Raji (cell line): ENCODE data around the gene FNDC3B.

Experiments
- POLR2A ChIP-seq: IDR thresholded peaks from 2 replicates; pipeline ENCODE4 v1.6.1; 2011; ENCODE audit warnings: low read depth, low read length, control low read depth; ENCODE audit not compliant: insufficient read depth

FNDC3B gene

GRCh38 chr3:172159962-172160538 is 120.7 kb downstream of the FNDC3B start:
- no peak for TF ChIP-seq POLR2A

DNA sequence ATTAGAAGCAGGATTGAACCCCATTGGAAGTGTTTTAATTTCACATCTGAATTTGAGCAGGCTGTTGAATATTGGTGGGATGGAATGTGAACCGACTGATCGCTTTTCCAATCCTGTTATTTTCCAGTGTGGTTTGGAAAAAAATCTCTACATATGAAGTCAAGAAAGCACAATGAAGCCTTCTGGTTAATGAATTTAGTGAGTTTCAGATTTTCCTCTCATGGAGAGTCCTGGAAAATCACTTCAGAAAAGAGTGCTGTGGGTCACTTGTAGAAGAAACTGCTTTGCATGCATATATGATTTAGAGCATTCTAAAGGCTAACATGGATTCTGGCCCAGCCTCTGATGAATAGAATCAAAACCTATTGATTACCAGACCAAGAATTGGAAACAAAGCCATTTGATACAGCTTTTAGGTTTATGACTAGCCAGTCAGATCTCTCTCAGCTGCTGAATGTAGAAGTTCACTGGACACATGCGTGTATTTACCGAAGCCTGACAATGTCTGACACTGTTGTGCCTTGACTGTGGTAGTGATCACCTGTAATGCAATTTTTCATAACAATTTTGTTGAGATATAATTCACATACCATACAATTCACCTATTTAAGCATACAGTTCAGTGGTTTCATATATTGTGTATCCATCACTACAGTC is 121.9 kb downstream of the FNDC3B start:
- no peak for TF ChIP-seq POLR2A

DNA sequence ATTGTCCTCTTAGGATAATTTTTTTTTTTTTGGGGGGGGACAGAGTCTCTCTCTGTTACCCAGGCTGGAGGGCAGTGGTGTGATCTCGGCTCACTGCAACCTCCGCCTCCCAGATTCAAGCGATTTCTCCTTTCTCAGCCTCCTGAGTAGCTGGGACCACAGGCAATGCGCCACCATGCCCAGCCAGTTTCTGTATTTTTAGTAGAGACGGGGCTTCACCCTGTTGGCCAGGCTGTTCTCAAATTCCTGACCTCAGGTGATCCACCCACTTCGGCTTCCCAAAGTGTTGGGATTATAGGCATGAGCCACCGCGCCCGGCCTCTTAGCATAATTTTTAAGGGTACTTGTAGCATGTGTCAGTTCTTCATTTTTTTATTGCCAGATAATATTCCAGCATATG is 122.6 kb downstream of the FNDC3B start:
- no peak for TF ChIP-seq POLR2A

- TF ChIP-seq POLR2A: no peak
These were observed 123.9 kb downstream of the FNDC3B start for GRCh38 chr3:172163320-172163719.

DNA sequence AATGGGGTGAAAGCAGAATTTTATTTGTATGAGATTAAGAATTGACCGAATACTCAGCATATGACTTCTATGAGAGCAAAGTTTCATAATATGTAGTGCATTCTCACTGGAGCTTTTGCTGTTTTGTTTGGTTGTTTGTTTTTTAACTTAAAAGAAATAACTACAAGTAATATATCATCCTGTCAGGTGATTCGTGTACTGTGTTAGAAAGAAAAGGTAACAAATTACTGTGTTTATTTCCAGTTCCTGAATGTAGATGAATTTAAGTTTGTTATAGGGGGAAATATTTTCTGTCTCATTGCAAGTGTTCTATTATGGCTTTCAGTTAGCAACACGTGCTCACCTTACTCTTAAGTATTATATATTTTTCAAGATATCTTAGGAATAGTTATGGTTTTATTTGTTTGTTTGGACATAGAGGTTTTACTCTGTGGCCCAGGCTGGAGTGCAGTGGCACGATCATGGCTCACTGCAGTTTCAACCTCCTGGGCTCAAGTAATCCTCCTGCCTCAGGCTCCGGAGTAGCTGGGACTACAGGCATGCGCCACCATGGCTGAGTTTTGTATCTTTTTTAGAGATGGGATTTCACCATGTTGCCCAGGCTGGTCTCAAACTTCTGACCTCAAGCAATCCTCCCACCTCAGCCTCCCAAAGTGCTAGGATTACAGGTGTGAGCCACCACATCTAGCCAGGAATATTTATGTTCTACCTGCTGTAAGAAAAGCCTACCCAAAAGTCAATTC is 125.4 kb downstream of the FNDC3B start:
- TF ChIP-seq POLR2A: no peak

- TF ChIP-seq POLR2A: no peak
These were observed 126.9 kb downstream of the FNDC3B start for GRCh38 chr3:172166261-172166660.

DNA sequence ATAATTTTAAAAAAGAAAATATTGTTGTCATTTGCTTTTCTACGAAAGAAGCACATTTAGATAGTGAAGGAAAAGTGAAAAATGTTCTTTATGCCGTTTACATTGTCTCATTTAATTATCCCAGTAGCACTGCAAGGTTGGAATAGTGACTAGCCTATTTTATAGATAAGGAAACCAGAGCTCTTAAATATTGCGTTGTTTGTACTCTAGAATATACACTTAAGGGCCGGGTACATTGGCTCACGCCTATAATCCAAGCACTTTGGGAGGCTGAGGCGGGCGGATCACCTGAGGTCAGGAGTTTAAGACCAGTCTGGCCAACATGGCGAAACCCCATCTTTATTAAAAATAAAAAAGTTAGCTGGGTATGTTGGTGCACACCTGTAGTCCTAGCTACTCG is 127.5 kb downstream of the FNDC3B start:
- TF ChIP-seq POLR2A: no peak

DNA sequence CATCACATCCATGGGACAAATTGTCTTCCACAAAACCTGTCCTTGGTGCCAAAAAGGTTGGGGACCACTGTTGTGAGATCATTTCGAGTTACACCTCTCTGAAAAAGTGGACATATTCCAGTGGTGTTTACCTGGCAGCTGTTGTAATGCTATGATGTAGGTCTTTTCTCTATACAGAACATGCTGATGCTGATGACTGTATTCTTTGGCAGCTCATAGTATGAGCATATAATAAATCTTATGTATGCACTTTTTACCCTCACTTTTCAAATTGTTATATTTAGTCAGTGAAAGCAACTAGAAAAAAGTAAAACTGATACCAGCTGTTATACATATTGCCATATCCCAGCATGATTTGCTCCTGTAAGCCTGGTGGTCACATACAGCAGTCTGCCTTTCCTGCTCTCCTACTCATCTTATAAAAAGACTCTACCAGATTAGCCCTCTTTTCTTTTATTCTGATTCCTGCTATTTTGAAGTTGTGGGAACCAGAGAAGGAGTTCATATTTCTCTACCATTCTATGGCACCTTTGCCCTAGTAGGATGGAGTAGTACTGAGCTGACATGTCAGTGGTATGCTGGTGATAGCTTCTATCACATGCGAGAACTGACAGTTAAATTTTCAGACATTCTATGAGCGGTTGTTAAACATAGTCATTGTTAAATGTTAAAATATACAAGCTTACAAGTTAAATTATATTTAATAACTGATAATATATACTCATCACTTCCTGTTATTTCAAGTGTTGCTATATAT is 128.7 kb downstream of the FNDC3B start:
- TF ChIP-seq POLR2A: no peak

DNA sequence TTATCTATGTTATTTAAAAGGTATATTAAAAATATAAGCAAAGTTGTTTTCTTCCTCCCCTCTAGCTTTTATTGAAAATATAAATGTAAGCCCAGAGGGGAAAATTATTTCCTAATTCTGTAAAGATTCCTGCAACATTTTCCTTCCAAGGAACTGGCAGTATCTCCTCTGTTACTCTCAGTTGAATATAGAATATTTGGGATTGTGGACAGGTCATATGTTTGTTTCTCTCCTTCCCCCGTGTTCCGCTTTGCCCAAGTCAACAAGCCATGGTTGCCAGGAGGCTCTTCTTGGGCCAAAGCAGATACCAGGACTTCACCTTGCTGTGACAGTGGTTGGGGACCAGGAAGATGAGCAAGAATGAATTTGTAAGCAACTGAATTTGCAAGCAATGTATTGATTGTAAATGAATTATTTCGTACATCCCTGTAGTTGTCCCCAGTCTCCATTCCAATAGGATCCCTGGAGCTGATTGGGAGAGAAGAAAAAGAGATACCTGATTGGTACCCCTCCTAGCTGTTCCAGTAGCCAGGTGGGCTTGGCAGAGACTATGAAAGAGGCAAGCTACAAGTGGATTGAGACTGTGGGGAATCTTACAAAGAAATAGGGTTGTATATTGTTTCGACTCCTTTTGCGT is 130.8 kb downstream of the FNDC3B start:
- TF ChIP-seq POLR2A: no peak

DNA sequence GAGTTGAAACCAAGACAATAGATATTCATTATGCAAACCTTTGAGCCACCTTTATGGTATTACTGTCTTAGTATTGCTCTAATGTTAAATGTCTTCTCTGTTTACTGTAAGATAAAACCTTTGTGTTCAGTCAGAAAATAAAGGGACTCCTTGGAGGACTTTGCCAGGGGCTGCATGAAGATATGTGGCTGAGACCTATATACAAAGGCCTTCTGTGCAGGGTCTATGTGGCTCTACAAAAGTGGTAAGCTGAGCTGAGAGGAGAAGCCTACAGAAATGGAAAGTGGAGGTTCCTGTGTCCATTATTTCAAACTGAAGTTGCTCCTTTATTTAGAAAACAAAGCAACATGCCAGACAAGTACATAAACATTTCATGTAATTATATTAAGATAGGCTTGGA is 131.5 kb downstream of the FNDC3B start:
- TF ChIP-seq POLR2A: no peak

DNA sequence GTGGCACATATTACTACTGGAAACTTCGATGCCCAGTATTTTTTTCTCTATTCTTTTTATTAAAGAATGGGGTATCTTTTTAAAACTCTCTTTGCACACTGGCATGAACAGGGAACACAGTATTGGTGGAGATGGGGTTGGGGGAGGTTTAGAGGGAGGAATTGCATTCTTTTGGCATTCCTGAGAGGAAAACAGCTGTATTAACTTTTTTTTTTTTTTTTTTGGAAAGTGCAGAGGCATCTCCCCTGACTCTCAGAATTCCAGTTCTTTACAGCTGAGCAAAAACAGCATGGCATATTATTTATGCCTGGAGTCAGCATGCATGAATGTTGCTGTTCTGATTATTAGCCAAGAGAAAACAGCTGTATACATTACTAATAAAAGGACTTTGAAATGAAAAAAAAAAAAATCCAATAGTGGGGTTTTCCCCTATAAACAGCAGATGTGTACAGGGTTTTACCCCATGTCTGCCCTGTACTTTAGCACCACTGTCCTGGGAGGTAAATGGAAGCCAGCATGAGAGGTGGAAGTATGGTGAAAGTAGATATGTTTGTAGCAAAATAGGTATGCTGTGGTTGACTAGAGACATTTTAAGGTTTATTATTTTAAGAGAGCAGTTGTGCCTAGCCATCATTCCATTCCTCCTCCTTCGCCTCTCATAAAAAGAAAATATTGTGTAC is 132.2 kb downstream of the FNDC3B start:
- TF ChIP-seq POLR2A: no peak

DNA sequence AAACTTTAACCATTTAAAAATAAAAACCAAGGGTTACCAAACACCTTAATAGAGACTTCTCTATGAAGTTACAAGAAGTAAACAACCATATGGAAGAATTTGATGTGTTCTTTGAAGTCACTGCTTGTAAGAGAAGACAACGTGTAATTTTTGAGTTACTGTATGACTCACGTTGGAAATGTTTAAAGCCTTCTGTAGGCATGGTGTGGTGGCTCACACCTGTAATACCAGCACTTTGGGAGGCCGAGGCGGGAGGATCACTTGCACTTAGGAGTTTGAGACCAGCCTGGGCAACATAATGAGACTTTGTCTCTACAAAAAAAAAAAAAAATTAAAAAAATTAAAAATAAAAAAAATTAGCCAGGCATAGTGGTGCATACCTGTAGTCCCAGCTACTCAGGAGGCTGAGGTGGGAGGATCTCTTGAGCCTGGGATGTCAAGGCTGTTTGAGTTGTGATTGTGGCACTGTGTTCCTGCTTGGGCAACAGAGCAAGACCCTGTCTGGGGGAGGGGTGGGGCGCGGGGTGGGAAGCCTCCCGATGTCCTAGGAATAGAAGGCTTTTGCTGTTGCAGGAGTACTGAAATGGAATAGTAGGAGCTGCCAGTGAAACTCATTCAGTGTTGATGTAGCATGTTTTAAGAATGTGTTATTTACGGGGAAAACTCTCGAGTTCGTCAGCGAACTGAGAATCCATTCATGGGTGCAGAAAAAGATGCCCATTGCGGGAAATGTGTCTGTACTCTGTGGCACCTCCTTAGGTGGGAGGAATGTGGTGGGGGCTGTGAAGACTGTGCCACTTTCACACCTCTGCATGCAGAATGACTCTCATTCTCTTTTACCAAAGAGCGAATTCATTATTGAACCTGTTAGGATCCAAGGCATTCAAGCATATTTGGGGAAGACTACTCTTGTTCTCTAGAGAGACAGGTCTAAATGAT is 134.2 kb downstream of the FNDC3B start:
- TF ChIP-seq POLR2A: no peak

GRCh38 chr3:172174513-172175253 is 135.3 kb downstream of the FNDC3B start:
- TF ChIP-seq POLR2A: no peak

GRCh38 chr3:172175254-172175599 is 135.8 kb downstream of the FNDC3B start:
- TF ChIP-seq POLR2A: no peak
